HCT116 (cell line): ENCODE results near the gene CHMP1B. TPM values are rescaled to one million over a fixed set of nuclear protein-coding genes. Genes with fewer than 3 reads are reported as not detected.

ENCODE experiments used
- ATF3 ChIP-seq: IDR thresholded peaks from 2 replicates; pipeline ENCODE4 v1.6.1; 2012
- CBX3 ChIP-seq: IDR thresholded peaks from 2 replicates; pipeline ENCODE4 v1.6.1; 2012; ENCODE audit warnings: low read depth
- ELF1 ChIP-seq: IDR thresholded peaks from 2 replicates; pipeline ENCODE4 v1.6.1; 2012; ENCODE audit warnings: low read depth, borderline replicate concordance
- EZH2 ChIP-seq: fragments of 200-600 bp; sonication (generic); IDR thresholded peaks from 2 replicates; pipeline ENCODE4 v1.6.1; 2017; ENCODE audit warnings: antibody characterized with exemption, mixed run types
- POLR2AphosphoS5 ChIP-seq: IDR thresholded peaks from 2 replicates; pipeline ENCODE4 v1.6.1; 2011; ENCODE audit warnings: mild to moderate bottlenecking, low read depth, low read length, moderate library complexity
- YY1 ChIP-seq: IDR thresholded peaks from 2 replicates; pipeline ENCODE4 v1.6.1; 2011; ENCODE audit warnings: low read length, low read depth, moderate library complexity, mild to moderate bottlenecking; ENCODE audit not compliant: insufficient replicate concordance; ENCODE audit errors: extremely low read depth
- ZNF274 ChIP-seq: fragments of 200-500 bp; sonication (Bioruptor generic); IDR thresholded peaks from 2 replicates; pipeline ENCODE4 v1.6.1; 2014; ENCODE audit warnings: mild to moderate bottlenecking, low read depth, low read length, inconsistent platforms
- total RNA-seq: library from RNA; stranded (reverse); gene quantifications from one replicate; pipeline ENCODE4 v1.2.1, GENCODE V29; 2021; ENCODE audit not compliant: unreplicated experiment
- TF ChIP-seq, protein P1 (sequence below): IDR thresholded peaks from 2 replicates; pipeline ENCODE4 v1.6.1; 2012; ENCODE audit warnings: low read depth
- TF ChIP-seq, protein P2 (sequence below): IDR thresholded peaks from 2 replicates; pipeline ENCODE4 v1.6.1; 2012
- TF ChIP-seq, protein P3 (sequence below), 3 experiments: fragments of 200-600 bp in 1 of 3; sonication (generic) in 1 of 3; IDR thresholded peaks in 2 of 3; conservative IDR thresholded peaks in 1 of 3; 2 replicates each; pipeline ENCODE4 v1.5.1; 2012 to 2017; ENCODE audit warnings: low read depth in 2 of 3, low read length in 2 of 3, antibody characterized with exemption in 1 of 3, borderline replicate concordance in 1 of 3, control low read depth in 1 of 3, mild to moderate bottlenecking in 1 of 3, mixed read lengths in 1 of 3, mixed run types in 1 of 3, moderate library complexity in 1 of 3; ENCODE audit not compliant: insufficient read depth in 1 of 3

CHMP1B gene
- total RNA-seq, 1 experiment from 2014 or later, result 30.3 TPM

- TF ChIP-seq, protein P1, sequence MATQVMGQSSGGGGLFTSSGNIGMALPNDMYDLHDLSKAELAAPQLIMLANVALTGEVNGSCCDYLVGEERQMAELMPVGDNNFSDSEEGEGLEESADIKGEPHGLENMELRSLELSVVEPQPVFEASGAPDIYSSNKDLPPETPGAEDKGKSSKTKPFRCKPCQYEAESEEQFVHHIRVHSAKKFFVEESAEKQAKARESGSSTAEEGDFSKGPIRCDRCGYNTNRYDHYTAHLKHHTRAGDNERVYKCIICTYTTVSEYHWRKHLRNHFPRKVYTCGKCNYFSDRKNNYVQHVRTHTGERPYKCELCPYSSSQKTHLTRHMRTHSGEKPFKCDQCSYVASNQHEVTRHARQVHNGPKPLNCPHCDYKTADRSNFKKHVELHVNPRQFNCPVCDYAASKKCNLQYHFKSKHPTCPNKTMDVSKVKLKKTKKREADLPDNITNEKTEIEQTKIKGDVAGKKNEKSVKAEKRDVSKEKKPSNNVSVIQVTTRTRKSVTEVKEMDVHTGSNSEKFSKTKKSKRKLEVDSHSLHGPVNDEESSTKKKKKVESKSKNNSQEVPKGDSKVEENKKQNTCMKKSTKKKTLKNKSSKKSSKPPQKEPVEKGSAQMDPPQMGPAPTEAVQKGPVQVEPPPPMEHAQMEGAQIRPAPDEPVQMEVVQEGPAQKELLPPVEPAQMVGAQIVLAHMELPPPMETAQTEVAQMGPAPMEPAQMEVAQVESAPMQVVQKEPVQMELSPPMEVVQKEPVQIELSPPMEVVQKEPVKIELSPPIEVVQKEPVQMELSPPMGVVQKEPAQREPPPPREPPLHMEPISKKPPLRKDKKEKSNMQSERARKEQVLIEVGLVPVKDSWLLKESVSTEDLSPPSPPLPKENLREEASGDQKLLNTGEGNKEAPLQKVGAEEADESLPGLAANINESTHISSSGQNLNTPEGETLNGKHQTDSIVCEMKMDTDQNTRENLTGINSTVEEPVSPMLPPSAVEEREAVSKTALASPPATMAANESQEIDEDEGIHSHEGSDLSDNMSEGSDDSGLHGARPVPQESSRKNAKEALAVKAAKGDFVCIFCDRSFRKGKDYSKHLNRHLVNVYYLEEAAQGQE, result no peak
- TF ChIP-seq ZNF274, result no peak
- no peak for TF ChIP-seq EZH2
- no peak for TF ChIP-seq ATF3
- TF ChIP-seq ELF1, result no peak
- TF ChIP-seq YY1, result no peak
- TF ChIP-seq, protein P2, sequence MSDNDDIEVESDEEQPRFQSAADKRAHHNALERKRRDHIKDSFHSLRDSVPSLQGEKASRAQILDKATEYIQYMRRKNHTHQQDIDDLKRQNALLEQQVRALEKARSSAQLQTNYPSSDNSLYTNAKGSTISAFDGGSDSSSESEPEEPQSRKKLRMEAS, result no peak
- TF ChIP-seq, protein P3, sequence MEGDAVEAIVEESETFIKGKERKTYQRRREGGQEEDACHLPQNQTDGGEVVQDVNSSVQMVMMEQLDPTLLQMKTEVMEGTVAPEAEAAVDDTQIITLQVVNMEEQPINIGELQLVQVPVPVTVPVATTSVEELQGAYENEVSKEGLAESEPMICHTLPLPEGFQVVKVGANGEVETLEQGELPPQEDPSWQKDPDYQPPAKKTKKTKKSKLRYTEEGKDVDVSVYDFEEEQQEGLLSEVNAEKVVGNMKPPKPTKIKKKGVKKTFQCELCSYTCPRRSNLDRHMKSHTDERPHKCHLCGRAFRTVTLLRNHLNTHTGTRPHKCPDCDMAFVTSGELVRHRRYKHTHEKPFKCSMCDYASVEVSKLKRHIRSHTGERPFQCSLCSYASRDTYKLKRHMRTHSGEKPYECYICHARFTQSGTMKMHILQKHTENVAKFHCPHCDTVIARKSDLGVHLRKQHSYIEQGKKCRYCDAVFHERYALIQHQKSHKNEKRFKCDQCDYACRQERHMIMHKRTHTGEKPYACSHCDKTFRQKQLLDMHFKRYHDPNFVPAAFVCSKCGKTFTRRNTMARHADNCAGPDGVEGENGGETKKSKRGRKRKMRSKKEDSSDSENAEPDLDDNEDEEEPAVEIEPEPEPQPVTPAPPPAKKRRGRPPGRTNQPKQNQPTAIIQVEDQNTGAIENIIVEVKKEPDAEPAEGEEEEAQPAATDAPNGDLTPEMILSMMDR (IDR thresholded peaks at IDR 0.05 in 2 of 3, conservative IDR thresholded peaks at IDR 0.05 in 1 of 3; ENCODE audit: borderline replicate concordance in 1 of 3, insufficient read depth in 1 of 3, low read depth in 2 of 3, low read length in 2 of 3), result no peak
- TF ChIP-seq CBX3, result no peak
- no peak for TF ChIP-seq POLR2AphosphoS5
Measured at GRCh38 chr18:11861583-11862288, 10.5 kb downstream of the CHMP1B start (continued).
